Measurements from ENCODE around the gene ERC2. TPM values are rescaled to one million over a fixed set of nuclear protein-coding genes. Genes with fewer than 3 reads are reported as not detected.

ERC2 gene
- total RNA-seq, 1 experiment from 2014 or later = 0.47 TPM

DNA sequence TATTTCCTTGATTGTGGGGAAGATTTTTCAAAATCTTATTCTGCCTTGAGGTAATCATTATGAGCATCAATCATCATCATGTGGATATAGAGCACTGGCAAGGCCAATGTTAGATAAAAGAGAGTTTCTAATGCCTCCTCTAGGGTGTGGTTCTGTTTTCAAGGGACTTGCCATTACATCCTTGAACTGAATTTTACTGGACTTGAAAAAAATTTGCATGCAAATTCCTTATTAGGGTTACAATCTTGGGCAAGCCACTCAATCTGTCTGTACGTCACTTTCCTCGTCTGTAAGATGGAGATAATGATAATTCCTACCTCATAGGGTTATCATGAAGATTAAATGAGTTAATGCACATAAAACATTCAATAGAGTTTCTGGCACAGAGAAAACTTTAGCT is 825.0 kb downstream of the ERC2 start:
- no peak for DNase-seq (ENCODE audit: extremely low read depth, low read depth)

DNA sequence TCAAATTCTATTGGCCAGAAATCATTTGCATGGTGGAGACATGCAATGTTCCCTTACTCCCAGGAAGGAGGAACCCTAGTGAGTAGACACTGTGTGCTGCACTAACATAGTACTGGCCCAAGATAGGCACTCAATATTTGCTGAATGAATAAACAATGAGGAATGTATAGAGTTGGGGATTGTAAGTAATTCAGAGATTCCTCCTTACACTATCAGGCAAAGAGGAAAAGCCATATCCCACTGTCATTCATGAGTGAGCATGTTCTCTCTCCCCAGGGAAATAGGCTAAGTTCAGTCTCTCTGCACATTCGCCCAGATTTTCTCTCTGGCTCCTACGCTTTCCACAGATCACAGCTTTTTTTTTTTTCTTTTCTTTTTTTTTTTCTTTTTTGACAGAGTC is 826.3 kb downstream of the ERC2 start:
- DNase-seq (ENCODE audit: extremely low read depth, low read depth) = peak; percentile 5

DNA sequence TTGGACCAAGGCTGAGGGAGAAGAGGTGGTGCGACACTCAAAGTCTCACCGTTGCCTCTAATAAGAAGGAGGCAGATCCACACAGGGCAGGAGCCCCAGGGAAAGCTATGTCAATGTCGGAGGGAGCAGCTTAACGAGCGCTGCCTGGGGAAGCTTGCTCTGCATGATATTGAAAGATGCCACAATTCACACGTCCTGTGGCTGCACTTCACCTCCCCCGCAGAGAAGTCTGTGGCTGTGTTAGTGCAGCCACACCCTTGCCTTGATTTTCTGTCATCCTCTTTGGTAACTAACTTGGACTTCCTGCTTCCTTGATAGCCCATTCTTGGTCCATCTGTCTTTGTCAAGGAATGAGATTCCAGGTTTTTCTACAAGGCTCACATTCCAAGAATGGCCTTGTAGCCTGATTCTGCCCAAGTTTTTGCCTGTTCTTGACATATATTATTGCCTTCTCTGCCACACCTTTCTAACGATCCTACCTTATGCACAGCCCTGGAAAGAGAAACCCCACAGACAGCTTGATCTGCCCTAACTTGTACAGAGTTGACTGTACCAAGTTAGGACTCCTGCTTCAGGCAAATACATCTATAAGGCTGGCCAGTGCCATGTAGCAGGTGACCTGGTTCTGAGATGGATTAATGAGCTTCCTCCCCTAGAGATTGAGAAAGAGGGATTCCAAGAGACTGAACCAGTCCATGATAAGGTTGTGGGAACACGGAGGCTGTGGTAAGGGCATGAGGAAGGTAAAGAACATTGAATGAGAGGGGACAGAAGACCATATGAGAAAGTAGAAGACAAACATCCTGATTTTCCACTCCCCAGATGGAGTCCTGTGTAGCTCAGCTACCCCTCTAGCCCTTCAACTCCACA is 828.1 kb downstream of the ERC2 start:
- DNase-seq (ENCODE audit: extremely low read depth, low read depth) = no peak

DNA sequence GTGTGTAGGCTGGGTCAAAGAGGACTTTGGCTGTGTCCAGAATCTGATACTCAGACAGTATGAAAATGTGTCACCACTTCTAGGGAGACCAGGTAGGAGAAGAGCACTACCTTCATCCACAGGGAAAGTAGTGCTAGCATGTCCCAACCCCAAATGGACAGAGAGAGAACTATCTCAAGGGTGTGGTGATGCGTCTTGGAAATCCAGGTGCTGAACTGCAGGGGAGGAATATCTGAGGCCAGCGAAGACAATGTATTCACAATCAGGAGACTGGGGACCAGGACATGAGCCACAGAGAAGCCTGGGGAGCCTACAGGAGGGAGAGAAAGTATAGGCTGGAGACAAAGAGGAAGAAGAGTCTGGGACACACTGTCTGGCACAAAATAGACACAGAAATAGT is 829.1 kb downstream of the ERC2 start:
- DNase-seq (ENCODE audit: extremely low read depth, low read depth) = no peak

DNA sequence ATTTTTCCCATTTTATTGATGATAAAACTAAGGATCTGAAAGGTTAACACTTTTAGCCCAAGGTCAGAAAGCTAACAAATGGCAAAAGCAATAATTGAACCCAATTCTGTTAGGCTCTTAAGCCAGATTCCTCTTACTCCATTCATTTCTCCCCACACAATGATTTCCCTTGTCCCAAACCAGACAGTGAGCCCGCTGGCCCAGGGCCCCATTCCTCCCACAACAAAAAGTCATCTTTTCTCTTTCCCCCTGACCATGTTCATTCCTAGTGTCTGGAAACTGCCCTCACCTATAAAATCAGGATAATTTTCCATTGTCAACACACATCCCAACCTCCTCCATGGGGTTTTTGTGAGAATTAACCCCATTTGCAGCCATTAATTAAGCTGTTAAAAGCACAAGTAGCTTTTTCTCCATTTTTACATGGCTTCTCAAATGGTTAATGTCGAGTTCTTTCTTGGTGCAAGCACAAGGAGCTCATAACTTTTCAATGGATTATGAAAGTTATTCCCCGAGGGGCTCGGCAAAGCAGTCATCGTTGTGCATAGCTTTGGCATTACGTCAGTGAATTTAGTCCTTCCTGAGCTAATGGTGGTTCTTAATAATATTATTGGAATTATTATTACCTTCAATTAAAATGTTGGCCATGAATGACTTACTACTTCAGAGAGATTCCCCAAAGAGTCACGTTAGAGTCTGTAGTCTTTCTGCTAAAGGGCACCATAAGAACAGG is 830.2 kb downstream of the ERC2 start:
- DNase-seq (ENCODE audit: extremely low read depth, low read depth) = no peak

DNA sequence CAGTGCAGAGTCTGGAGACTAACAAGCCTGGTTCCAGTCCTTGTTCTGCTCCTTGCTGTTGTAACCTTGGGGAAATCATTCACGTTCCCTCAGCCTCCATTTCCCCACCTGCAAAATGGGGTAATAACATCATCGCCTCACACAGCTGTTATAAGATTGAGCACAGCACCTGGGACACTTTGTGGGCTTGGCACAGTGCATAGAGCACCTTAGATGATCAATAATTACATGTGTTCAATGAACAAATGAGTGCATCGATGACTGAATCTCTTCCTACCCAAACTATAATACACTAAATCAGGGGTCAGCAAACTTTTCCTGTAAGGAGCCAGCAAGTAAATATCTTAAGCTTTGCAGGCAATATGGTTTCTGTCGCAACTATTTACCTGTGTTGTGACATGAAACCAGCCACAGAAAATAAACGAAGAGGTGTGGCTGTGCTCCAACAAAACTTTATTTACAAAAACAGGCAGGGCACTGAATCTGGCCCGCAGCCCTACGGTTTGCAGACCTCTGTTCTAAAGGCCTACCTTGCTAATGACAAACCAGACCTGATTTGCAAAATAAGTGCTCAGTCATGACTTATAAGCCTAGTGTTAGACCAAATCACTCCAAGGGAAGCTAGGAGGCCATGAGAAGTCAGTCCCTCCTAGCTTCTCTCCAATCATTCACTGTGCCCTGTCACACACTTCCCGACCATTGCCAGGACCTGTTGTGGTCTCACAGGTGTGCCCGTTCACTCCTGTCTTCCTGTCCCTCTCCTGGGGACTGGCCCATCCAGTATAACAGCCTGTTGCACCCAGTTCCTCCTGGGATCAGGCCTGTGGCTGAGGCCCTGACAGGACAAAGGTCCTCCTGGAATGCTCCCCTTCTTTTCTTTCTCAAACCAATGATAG is 831.7 kb downstream of the ERC2 start:
- DNase-seq (ENCODE audit: extremely low read depth, low read depth) = no peak

DNA sequence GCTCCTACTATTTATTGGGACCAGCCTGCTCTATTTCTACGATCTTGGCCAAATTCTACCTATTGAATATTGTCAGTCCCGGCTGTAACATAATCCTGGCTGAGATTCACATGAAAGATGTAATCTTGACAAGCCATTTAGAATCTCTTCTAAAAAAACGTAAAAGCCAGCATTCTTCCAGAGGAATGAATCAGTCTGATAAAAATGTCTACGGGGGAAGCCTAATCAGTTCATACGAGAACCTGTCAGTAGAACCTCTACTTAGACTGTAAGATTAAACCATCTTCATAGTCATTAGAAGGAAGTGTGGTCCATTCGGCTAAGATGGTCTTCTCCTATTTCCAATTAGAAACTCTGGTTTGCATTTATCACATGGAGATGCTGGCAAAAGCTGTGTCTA is 833.9 kb downstream of the ERC2 start:
- no peak for DNase-seq (ENCODE audit: extremely low read depth, low read depth)

DNA sequence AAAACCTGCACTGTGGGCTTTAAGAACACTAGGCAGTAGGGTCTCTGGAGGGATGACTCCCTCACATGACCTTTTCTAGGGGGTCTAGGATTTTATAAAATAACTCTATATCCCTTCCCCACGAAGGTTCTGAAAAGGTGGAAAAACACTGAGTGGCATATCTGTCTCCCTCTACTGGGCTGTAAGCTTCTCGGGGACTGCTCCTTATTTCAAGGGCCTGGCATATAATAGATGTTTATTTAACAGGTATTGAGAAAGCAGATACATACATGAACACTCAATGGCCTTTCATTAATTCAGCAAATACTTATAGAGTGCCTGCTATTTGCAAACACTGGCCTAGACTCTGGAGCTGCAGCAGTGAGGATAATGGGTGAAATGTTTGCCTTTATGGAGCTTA is 834.9 kb downstream of the ERC2 start:
- no peak for DNase-seq (ENCODE audit: extremely low read depth, low read depth)

DNA sequence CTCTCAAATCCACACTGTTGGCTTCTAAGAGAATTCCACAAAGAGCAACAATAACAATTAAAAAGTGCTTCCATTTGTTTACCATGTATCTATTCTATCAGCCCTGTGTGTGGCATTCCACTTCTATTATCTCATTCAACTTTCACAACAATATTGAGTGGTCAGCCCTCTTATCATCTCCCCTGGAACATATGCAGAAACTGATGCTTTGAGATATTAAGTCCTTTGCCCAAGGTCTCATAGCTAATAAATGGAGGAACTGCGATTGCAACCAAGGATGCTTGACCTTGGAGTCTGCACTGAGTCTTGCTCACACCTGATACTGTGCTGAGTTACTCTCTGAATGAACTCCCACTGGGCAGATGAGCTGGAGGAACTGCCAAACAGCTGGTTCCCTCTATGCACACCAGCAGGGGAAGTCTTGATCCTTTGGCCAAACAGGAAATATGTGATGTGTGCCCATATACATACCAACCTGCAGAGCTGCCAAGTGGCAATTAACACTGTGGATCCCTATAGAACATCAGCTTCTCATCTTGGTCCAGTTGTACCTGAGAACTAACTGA is 836.4 kb downstream of the ERC2 start:
- no peak for DNase-seq (ENCODE audit: extremely low read depth, low read depth)

DNA sequence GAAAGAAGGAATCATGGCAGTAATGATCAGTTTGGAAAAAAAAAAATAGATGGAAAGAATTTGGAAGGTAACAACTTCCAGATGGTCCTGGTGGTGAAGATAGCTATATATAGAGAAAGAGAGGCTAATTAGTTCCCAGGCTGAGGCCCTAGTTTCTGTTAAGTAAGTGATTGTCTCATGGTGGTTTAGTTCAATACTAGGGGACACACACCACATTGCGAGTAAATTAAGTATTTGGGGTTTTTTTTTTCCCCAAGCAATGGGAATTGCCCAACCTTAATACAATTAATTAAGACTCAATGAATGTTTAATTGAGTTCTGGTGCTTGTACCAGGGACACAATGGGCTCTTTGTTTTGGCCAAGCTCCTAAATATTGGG is 837.4 kb downstream of the ERC2 start:
- no peak for DNase-seq (ENCODE audit: extremely low read depth, low read depth)

DNA sequence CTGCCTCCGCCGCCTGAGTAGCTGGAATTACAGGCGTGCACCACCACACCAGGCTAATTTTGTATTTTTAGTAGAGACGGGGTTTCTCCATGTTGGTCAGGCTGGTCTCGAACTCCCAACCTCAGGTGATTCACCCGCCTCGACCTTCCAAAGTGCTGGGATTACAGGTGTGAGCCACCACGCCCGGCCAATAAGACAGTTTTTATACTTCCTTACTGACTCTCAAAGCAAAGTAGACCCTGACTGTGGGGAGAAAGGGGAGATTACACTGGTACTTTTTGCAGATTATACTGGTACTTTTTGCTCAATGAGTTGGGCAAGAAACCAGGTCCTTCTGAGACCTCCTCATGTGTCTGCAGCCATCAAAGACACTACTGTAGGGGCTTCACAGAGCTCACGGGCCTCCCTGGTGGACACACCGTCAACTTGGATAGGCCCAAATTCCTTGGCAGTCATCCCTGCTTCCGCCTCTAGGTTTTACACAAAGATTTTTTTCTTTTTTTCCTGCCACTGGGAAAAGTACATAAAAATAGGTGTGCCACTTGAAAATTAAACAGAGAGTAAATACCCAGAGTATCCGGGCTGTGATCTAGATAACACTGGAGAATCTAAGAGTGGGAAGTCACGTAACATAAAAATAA is 837.9 kb downstream of the ERC2 start:
- DNase-seq (ENCODE audit: extremely low read depth, low read depth) = no peak

DNA sequence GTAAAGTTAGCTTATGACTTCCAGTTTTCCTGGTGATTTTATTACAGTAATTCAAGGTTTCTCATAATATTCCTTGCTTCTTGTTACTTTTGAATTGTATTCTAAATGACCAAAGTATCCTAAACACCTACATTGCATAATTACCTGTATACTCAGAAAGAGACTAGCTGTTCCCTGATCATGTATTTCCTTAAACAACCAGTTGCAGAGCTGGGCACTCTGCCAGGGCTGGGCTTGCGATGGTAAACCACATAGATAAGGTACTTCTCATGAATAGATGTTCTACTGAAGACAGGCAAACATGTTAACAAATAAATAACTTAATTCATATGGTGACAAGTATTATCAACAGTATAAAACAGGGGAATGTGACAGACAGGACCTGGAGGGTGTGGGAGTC is 838.8 kb downstream of the ERC2 start:
- no peak for DNase-seq (ENCODE audit: extremely low read depth, low read depth)

DNA sequence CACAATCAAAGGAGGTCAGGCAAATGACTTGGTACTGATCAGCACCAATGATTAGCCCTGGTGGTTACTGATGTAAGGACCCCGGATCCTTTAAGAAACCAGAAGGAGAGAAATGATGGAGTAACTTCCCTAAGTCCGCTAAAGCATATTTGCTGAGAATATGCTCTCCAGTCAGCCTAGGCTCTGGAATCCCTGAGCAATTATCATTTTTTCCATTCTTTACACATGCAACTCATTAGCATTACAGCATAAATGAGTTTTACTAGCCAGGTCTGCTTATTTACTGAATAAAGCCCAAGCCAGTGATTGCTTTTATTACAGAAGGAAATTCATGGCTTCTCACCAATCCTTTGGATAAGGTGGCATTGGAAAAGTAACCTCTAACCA is 842.0 kb downstream of the ERC2 start:
- DNase-seq (ENCODE audit: extremely low read depth, low read depth) = no peak

DNA sequence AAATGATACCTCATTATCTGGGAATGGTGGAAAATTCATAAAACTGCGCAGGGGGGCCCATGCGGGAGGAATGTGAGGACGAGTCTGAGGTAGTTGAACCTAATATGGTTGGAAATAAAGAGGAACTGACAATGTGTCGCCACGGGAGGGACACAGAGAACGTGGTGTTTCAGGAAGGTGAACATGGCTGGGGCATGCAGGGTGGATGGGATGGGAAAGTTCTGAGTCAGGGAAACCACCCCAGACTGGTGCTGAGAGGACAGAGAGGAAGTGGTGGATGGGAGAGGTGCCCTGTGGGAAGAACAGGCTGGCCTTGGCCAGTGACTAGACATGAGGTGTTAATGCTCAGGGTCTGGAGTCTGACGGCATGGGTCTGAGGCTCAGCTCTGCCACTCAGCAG is 844.0 kb downstream of the ERC2 start:
- no peak for DNase-seq (ENCODE audit: extremely low read depth, low read depth)

DNA sequence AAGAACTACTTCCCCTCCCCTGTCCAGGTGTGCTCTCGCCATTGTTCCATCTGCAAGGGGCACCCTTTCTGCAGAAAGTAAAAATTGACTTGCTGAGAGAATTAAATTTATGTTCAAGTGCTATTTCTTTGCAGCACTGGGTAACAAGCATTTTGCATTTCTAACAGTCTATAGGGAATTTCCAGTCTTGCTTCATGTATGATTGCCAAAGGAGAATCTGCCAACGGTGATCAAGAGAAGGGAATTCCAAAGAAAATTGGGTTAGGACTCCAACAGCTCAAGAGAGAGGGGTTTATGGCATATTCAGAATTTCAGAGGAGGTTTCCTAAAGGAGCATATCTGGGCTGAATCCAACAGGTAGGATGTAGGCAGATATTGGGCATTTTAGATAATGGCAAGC is 844.5 kb downstream of the ERC2 start:
- DNase-seq (ENCODE audit: extremely low read depth, low read depth) = no peak

DNA sequence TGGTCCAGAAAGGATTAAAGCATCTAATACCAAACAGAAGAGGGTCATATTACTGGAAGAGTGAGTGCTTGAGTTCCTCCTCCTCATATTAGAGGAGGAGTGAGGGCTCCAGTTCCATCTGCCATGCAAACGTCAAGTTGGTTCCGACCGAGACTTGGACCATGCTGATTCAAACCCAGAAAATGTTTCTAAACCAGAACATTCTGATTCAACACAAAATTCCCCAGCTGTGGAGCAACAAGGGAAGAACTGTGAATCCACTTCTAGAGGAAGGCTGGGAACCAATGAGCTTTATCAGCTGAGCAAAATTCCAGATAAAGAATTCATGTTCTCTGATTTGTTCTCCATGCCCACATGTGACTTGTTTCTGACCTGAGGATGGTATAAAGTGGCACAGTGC is 845.5 kb downstream of the ERC2 start:
- no peak for DNase-seq (ENCODE audit: extremely low read depth, low read depth)

DNA sequence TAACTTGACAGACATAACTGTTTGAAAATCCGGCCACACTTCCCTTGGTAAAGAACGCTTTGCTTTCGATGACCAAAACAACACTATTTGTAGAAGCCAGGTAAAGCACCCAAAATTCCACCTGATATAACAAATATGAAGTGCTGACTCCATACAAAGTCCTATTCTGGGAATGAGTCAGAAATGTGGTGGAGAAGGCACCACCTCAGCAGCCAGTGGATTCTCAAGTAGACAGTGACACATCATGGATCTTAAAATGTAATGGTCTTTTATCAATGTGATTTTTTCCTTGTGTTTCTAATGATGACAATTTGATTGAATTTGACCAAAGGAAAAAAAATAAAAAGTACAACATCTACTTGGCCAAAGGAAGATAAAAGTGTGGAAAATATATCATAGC is 846.2 kb downstream of the ERC2 start:
- no peak for DNase-seq (ENCODE audit: extremely low read depth, low read depth)

DNA sequence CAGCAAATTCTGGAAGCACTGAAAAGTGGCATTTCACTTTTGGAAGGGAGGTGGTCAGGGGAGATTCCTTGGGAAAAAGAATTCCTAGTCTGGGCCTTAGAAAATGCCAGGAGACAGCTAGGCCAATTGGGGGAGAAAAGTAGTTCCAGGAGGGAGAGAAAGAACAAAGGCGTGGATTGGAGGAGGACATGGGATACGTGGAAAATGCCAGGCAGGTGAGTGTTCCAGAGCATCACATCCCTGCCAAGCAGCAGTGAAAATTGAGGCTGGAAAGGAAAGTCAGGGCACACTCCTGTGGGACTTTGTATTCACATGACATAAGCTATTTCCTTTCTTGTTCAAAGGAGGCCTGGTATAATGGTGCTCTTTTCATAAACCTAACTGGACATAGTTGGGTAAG is 846.6 kb downstream of the ERC2 start:
- no peak for DNase-seq (ENCODE audit: extremely low read depth, low read depth)

DNA sequence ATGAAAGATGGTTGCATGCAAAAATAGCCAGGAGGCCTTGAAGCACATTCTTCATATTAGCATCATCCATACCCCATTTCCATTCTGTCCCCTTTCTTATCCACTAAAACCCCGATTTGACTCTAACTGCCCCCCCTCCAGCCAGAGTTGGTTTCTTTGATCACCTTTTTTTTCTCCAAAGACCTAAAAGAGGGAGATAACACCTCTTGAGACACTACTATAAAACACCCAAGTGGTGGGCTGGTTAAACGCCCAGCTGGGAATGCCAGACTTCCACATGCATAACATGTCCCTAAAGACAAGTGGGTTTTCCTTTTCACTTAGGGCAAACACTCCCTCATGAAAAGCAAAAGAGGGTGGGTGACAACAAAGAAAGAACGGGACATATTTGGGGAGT is 847.2 kb downstream of the ERC2 start:
- no peak for DNase-seq (ENCODE audit: extremely low read depth, low read depth)

DNA sequence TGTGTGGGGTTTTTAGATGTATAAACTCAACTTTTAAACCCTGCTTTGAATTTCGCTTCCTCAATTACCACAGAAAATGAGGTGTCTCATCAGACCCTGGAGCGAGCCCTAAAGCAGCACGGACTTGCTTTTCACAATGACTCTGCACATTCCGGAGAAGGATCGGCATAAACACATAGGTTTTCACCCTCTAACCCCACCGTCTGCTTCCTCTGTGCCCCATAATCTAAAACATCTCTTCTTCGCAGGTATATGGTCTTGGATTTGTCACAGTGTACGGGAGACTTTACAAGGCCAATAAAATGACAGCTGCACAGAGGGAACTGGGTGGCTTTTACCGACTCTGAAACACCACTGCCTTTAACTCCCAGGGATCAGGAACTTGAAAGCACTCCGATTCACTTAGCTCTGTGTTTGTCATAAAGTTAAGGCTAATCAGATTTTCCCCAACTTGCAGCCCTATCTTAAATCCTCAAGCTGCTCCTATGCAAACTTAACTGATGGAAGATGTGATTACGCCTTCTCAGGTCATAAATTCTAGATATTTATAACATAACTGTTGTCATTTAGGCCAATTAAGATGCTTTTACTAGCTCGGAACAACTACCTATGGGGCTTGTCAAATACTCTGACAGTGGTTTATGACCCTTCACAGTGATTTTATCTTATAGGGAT is 847.8 kb downstream of the ERC2 start:
- peak; percentile 77 for DNase-seq (ENCODE audit: extremely low read depth, low read depth)
